Panc1 (cell line): ENCODE results near the gene BMP7. TPM values are rescaled to one million over a fixed set of nuclear protein-coding genes. Genes with fewer than 3 reads are reported as not detected.

ENCODE experiments used
- ATAC-seq: fragments of 200-7000 bp; cut with Tn5 transposase; 2 replicates; pipeline ENCODE4 v1.9.1; 2020; ENCODE audit warnings: mild to moderate bottlenecking, moderate library complexity
- BruUV-seq: library from RNA; stranded (reverse); fragments of 400-500 nt; replicated peaks from 2 replicates; lab custom pipeline; 2021; lab: Mats Ljungman, UMichigan
- CTCF ChIA-PET: fragments of 300-600 bp; sonication (Branson Sonifier 250); formaldehyde crosslinking; loops from one replicate; lab custom pipeline; 2022; ENCODE audit warnings: antibody characterized with exemption; lab: Charles Lee
- POLR2A ChIA-PET: fragments of 300-600 bp; sonication (Branson Sonifier 250); formaldehyde crosslinking; loops from one replicate; lab custom pipeline; 2022; ENCODE audit warnings: antibody characterized with exemption; lab: Charles Lee
- DNase-seq: peaks from one replicate; pipeline ENCODE4 v3.0.0-alpha.2; 2010; ENCODE audit warnings: low read depth, low spot score
- H3K27ac ChIP-seq: 2 replicates; pipeline ENCODE4 v1.5.1; 2011; ENCODE audit warnings: mild to moderate bottlenecking, low read length, inconsistent platforms
- H3K27me3 ChIP-seq: fragments of 200-500 bp; sonication (Bioruptor generic); 2 replicates; pipeline ENCODE4 v1.6.0; 2014; ENCODE audit warnings: low read length, inconsistent platforms; ENCODE audit not compliant: control insufficient read depth, insufficient read depth
- H3K36me3 ChIP-seq: fragments of 200-500 bp; sonication (Bioruptor generic); 2 replicates; pipeline ENCODE4 v1.5.1; 2014; ENCODE audit warnings: inconsistent platforms, mild to moderate bottlenecking, low read length, moderate library complexity; ENCODE audit not compliant: control insufficient read depth, insufficient read depth
- H3K4me1 ChIP-seq: 2 replicates; pipeline ENCODE4 v1.5.1; 2011; ENCODE audit warnings: inconsistent platforms, mild to moderate bottlenecking, low read length, moderate library complexity; ENCODE audit not compliant: control insufficient read depth, insufficient read depth
- H3K4me3 ChIP-seq, 2 experiments: 2 replicates each; pipeline ENCODE4 v1.5.1; 2011 to 2012; ENCODE audit warnings: low read depth in 2 of 2, low read length in 2 of 2, mild to moderate bottlenecking in 2 of 2, inconsistent platforms in 1 of 2, moderate library complexity in 1 of 2
- H3K9me3 ChIP-seq: fragments of 200-500 bp; sonication (Bioruptor generic); 2 replicates; pipeline ENCODE4 v1.5.1; 2014; ENCODE audit warnings: low read depth, mild to moderate bottlenecking, inconsistent platforms, low read length, moderate library complexity; ENCODE audit not compliant: control insufficient read depth, insufficient read depth
- CTCF ChIP-seq: fragments of 450-650 bp; IDR thresholded peaks from 2 replicates; pipeline ENCODE4 v1.5.1; 2017; ENCODE audit warnings: mild to moderate bottlenecking
- POLR2AphosphoS5 ChIP-seq: IDR thresholded peaks from 2 replicates; pipeline ENCODE4 v1.6.1; 2012; ENCODE audit warnings: mild to moderate bottlenecking, low read depth, low read length, moderate library complexity
- REST ChIP-seq, 2 experiments: IDR thresholded peaks; 2 replicates each; pipeline ENCODE4 v1.6.1; 2011 to 2012; ENCODE audit warnings: low read depth in 2 of 2, control low read depth in 1 of 2, low read length in 1 of 2, mild to moderate bottlenecking in 1 of 2, moderate library complexity in 1 of 2; ENCODE audit not compliant: insufficient read depth in 1 of 2
- SIN3A ChIP-seq: IDR thresholded peaks from 2 replicates; pipeline ENCODE4 v1.6.1; 2012; ENCODE audit warnings: low read depth, mild to moderate bottlenecking, low read length, moderate library complexity, borderline replicate concordance; ENCODE audit not compliant: insufficient read depth
- TCF7L2 ChIP-seq: IDR thresholded peaks from 2 replicates; pipeline ENCODE4 v1.6.1; 2011; ENCODE audit warnings: mild to moderate bottlenecking, low read depth, low read length, inconsistent platforms
- in situ Hi-C: cut with HindIII; loops from 2 replicates; pipeline ENCODE4 v1.10.0; 2016; ENCODE audit warnings: low sequenced_read_pairs, low pct_unique_long_range_greater_than_20kb
- intact Hi-C: fragments of 100-400 bp; cut with micrococcal nuclease; formaldehyde crosslinking; loops from one replicate; pipeline ENCODE4 v1.10.0; 2022; ENCODE audit not compliant: unreplicated experiment
- total RNA-seq: library from RNA; stranded (reverse); gene quantifications from one replicate; pipeline ENCODE4 v1.2.1, GENCODE V29; 2021; ENCODE audit not compliant: unreplicated experiment

The BMP7 gene
- total RNA-seq, 1 experiment from 2014 or later: 11.5 TPM

- TF ChIP-seq POLR2AphosphoS5: no peak
- TF ChIP-seq SIN3A: no peak
- TF ChIP-seq REST (IDR thresholded peaks at IDR 0.05; ENCODE audit: insufficient read depth in 1 of 2, low read depth in 2 of 2, low read length in 1 of 2): no peak
- TF ChIP-seq CTCF: no peak
- no peak for TF ChIP-seq TCF7L2
- ChIA-PET POLR2A (no interaction called here), CTCF (interaction anchor here (0.6 kb wide), 1 partner anchor 146 kb away, joined by 3 read pairs; no protein-coding TSS in a partner anchor)
- ATAC-seq: no peak
- in situ Hi-C loops: no loop called here
- H3K27me3 ChIP-seq: no peaks in the 10 kb centered on the region; the same call in 1 of the 2 replicates
- intact Hi-C loops: no loop called here
- H3K9me3 ChIP-seq: no peaks in the 10 kb centered on the region
- H3K4me1 ChIP-seq: no peaks in the 10 kb centered on the region
- H3K36me3 ChIP-seq: no peaks in the 10 kb centered on the region
- H3K4me3 ChIP-seq: no peak overlapping the region
- no TSS peak for BruUV-seq
- no peak for DNase-seq
- H3K27ac ChIP-seq: no peak overlapping the region
These were observed 28.9 kb downstream of the BMP7 start for GRCh38 chr20:57237585-57237953.

- BruUV-seq: no TSS peak
- POLR2A ChIA-PET: no interaction called here
- H3K4me3 ChIP-seq: no peak overlapping the region
These were observed 29.4 kb downstream of the BMP7 start for GRCh38 chr20:57236813-57237584.

More at GRCh38 chr20:57236813-57237584, 29.4 kb downstream of the BMP7 start:
- TF ChIP-seq CTCF (no peak), SIN3A (no peak), TCF7L2 (no peak), REST (IDR thresholded peaks at IDR 0.05; ENCODE audit: insufficient read depth in 1 of 2, low read depth in 2 of 2, low read length in 1 of 2) (no peak), POLR2AphosphoS5 (no peak)
- Histone ChIP-seq H3K36me3 (no peaks in the 10 kb centered on the region), H3K27ac (no peak overlapping the region), H3K27me3 (no peaks in the 10 kb centered on the region; the same call in 1 of the 2 replicates), H3K9me3 (no peaks in the 10 kb centered on the region), H3K4me1 (no peaks in the 10 kb centered on the region)
- no peak for DNase-seq
- intact Hi-C loops (no loop called here), in situ Hi-C loops (no loop called here)
- CTCF ChIA-PET: interaction anchor here (0.6 kb wide), 1 partner anchor 145 kb away, joined by 3 read pairs; no protein-coding TSS in a partner anchor
- no peak for ATAC-seq
